ENCODE measurements around the gene NOXO1.
A peak's percentile ranks its signal among the peaks of the same experiment; 100 is the strongest.

The NOXO1 gene

DNA sequence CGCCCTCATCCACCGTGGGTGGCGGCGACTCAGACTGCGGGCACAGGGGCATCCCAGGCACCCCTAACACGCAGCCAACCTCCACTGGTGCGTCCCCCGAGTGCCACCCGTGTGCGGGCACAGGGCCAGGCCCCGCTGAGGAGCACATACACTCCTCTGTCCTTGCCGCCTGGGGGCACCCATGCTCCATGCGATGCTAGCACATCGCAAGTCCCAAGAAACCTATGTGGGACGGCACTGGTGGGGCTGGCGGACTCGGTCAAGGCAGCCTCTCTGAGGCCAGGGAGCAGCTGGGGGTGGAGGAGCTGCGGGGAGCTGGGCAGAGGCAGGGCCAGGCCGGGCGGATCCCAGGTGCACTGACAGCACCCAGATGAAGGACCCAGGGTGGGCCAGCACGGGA, 24.4 kb upstream of the NOXO1 start:
- no peak overlapping the region for H3K4me3 ChIP-seq (ENCODE audit: low read depth, low read length)
- TF ChIP-seq, protein P1, sequence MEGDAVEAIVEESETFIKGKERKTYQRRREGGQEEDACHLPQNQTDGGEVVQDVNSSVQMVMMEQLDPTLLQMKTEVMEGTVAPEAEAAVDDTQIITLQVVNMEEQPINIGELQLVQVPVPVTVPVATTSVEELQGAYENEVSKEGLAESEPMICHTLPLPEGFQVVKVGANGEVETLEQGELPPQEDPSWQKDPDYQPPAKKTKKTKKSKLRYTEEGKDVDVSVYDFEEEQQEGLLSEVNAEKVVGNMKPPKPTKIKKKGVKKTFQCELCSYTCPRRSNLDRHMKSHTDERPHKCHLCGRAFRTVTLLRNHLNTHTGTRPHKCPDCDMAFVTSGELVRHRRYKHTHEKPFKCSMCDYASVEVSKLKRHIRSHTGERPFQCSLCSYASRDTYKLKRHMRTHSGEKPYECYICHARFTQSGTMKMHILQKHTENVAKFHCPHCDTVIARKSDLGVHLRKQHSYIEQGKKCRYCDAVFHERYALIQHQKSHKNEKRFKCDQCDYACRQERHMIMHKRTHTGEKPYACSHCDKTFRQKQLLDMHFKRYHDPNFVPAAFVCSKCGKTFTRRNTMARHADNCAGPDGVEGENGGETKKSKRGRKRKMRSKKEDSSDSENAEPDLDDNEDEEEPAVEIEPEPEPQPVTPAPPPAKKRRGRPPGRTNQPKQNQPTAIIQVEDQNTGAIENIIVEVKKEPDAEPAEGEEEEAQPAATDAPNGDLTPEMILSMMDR (IDR thresholded peaks at IDR 0.05; ENCODE audit: borderline replicate concordance, insufficient read depth, low read depth, low read length) = 0 out of 2 replicates have a peak, but pooled peaks have one; percentile 15

DNA sequence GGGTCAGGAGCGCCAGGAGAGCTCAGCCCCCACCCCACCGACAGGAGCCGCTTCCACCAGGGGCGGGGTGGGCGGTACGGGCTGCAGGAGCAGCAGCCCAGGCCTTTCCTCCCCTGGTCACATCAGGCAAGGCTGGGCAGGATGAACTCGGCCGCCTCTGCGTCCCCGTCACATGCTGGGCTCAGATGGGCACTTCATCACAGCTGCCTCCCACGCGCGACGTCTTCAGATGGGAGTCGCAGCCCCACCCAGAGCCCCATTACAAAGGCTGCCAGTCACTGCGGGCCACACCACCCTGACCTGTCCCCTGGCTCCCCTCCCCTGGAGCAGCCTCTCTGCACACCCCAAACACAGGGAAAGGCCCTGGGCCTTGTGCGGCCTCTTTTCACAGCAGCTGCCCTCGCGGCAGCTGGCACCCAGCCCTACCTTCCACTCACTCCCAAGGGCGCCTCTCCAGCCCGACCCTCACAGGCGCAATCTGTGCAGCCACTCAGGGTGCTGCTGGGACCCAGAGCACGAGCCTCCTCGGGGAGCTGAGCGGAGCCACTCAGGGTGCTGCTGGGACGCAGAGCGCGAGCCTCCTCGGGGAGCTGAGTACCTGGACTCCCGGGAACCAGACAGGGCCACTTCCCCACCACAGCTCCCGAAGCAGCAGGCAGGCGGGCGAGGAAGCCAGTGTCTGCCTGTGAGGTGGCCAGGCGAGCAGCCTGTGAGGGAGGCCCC, 23.7 kb upstream of the NOXO1 start:
- no peak overlapping the region for H3K4me3 ChIP-seq (ENCODE audit: low read depth, low read length)
- TF ChIP-seq, protein P1 (IDR thresholded peaks at IDR 0.05; ENCODE audit: borderline replicate concordance, insufficient read depth, low read depth, low read length) = no peak

DNA sequence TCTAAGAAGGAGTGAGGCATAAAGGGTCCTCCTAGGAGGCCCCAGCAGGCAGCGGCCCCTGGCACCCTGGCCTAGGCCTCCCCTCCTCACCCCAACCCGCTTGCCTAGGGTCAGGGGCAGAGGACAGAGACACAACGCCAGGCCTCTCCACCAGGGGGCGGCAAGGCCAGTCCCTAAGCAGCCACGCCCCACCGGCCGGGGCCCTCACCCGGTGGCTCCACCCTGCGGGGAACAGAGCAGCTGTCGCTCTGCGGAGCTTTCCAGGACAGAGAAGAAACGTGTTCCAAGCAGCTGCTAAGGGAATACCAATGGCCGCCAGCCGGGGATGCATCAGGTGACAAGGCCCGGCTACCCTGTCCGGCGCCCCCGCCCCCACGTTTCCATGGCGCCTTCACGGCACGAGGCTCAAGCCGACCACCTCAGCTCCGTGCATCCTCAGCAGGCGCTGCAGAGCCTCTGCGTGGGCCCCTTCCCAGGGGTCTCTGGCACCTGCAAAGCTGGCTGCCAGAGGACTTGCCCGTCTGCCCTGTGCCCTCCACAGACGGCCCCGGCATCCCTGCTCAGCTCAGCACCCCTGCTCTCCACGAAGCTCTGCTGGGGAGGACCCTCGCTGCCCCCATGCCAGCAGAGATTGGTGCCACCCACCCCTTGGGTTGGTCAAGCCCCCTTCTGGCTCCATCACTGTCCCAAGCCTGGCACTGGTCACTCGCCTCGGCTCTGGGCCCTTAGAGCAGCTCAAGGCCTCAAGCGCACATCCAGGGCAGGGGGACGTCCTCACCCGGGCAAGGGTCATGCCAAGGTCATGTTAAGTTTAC, 22.8 kb upstream of the NOXO1 start:
- no peak overlapping the region for H3K4me3 ChIP-seq (ENCODE audit: low read depth, low read length)
- TF ChIP-seq, protein P1 (IDR thresholded peaks at IDR 0.05; ENCODE audit: borderline replicate concordance, insufficient read depth, low read depth, low read length) = peak; percentile 99

- H3K4me3 ChIP-seq (ENCODE audit: low read depth, low read length) = no peak overlapping the region
- TF ChIP-seq, protein P1 (IDR thresholded peaks at IDR 0.05; ENCODE audit: borderline replicate concordance, insufficient read depth, low read depth, low read length) = no peak
These were observed 22.1 kb upstream of the NOXO1 start for GRCh38 chr16:2003231-2003826.

GRCh38 chr16:2002406-2003230, 21.3 kb upstream of the NOXO1 start:
- H3K4me3 ChIP-seq (ENCODE audit: low read depth, low read length) = no peak overlapping the region
- TF ChIP-seq, protein P1 (IDR thresholded peaks at IDR 0.05; ENCODE audit: borderline replicate concordance, insufficient read depth, low read depth, low read length) = no peak

DNA sequence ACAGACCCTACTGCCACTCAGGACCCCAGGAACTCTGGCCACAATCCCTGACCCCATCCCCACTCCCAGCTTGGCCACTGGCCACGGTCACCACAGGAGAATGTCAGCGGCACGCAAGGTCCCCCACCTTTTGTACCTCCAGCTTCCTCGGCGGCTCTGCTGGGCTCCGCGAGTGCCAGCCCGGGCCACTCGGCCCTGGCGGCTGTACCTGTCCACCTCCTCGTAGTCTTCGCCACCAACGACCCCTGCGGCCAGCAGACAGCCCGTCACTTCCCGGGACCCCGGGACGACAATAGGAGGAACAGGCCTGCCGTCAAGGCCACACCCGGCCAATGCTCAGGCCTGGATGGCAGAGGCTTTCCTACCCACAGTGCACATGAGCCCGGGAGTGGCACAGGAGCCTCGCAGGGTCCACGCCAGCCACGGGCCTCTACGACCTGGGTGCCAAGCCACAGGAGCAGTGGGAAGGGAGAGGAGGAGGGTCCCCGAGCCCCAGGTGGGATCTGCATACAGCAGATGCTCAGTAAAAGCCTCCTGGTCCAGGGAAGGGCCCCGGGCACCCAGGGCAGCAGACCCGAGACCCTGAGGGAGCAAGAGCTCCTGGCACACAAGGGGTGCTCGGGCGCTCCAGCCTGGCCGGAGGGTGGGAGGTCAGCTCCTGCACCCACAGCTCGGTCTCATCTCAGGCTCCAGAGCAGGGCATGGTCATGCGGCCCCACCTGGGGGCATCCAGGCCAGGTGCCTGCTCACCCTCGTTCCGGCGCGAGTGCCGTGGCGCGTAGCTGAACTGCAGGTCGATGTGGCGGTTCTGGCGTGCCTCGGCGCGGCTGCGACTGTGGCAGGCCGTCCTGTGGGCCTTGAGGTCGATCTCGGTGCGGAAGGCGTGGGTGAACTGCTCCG, 20.4 kb upstream of the NOXO1 start:
- TF ChIP-seq, protein P1 (IDR thresholded peaks at IDR 0.05; ENCODE audit: borderline replicate concordance, insufficient read depth, low read depth, low read length) = no peak

More for the DNA sequence above, 20.4 kb upstream of the NOXO1 start:
- H3K4me3 ChIP-seq (ENCODE audit: low read depth, low read length) = no peak overlapping the region

Data from GM12875 (cell line).